Osteocyte (in vitro differentiated cells): ENCODE results near the gene CDK11A. TPM values are rescaled to one million over a fixed set of nuclear protein-coding genes. Genes with fewer than 3 reads are reported as not detected.
"Not testable (repeated sequence)": the region's sequence is repeated elsewhere in the genome, so short reads cannot be mapped to it uniquely, and the experiment has no call there.

Experiments
- DNase-seq: peaks from one replicate; pipeline ENCODE4 v3.0.0; 2021; ENCODE audit warnings: mixed read lengths; ENCODE audit not compliant: unreplicated experiment; ENCODE audit errors: extremely low spot score
- H3K27ac Mint-ChIP-seq: one replicate; pipeline ENCODE4 v1.8.0; 2021; ENCODE audit warnings: mild to moderate bottlenecking, mixed read lengths; ENCODE audit not compliant: unreplicated experiment
- H3K27me3 Mint-ChIP-seq: one replicate; pipeline ENCODE4 v1.8.0; 2021; ENCODE audit warnings: mixed read lengths; ENCODE audit not compliant: unreplicated experiment
- H3K36me3 Mint-ChIP-seq: one replicate; pipeline ENCODE4 v1.8.0; 2021; ENCODE audit warnings: mixed read lengths; ENCODE audit not compliant: unreplicated experiment
- H3K4me1 Mint-ChIP-seq: one replicate; pipeline ENCODE4 v1.8.0; 2021; ENCODE audit warnings: mixed read lengths; ENCODE audit not compliant: unreplicated experiment
- H3K4me3 Mint-ChIP-seq: one replicate; pipeline ENCODE4 v1.8.0; 2021; ENCODE audit warnings: mild to moderate bottlenecking, moderate library complexity, mixed read lengths; ENCODE audit not compliant: unreplicated experiment
- H3K9me3 Mint-ChIP-seq: one replicate; pipeline ENCODE4 v1.8.0; 2021; ENCODE audit warnings: mixed read lengths; ENCODE audit not compliant: unreplicated experiment
- total RNA-seq: library from RNA; stranded (reverse); gene quantifications from 2 replicates; pipeline ENCODE4 v1.2.1, GENCODE V29; 2021
- TF ChIP-seq, protein P1 (sequence below): fragments of 200-600 bp; sonication (generic); IDR thresholded peaks from 2 replicates; pipeline ENCODE4 v1.5.0; 2021; ENCODE audit warnings: antibody characterized with exemption, mild to moderate bottlenecking, moderate library complexity

The CDK11A gene
- total RNA-seq, 1 donor from 2014 or later, result 51.3 TPM

GRCh38 chr1:1753607-1754005, 29.4 kb upstream of the CDK11A start:
- Mint-ChIP-seq H3K36me3 (peaks cover 20% of the 10 kb centered on the region), H3K9me3 (no peaks in the 10 kb centered on the region), H3K4me3 (no peak overlapping the region), H3K27me3 (no peaks in the 10 kb centered on the region), H3K27ac (no peak overlapping the region), H3K4me1 (no peaks in the 10 kb centered on the region)
- TF ChIP-seq, protein P1, sequence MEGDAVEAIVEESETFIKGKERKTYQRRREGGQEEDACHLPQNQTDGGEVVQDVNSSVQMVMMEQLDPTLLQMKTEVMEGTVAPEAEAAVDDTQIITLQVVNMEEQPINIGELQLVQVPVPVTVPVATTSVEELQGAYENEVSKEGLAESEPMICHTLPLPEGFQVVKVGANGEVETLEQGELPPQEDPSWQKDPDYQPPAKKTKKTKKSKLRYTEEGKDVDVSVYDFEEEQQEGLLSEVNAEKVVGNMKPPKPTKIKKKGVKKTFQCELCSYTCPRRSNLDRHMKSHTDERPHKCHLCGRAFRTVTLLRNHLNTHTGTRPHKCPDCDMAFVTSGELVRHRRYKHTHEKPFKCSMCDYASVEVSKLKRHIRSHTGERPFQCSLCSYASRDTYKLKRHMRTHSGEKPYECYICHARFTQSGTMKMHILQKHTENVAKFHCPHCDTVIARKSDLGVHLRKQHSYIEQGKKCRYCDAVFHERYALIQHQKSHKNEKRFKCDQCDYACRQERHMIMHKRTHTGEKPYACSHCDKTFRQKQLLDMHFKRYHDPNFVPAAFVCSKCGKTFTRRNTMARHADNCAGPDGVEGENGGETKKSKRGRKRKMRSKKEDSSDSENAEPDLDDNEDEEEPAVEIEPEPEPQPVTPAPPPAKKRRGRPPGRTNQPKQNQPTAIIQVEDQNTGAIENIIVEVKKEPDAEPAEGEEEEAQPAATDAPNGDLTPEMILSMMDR, result no peak
- no peak for DNase-seq

- Mint-ChIP-seq H3K27me3 (no peaks in the 10 kb centered on the region), H3K9me3 (no peaks in the 10 kb centered on the region), H3K36me3 (peaks cover 16% of the 10 kb centered on the region), H3K27ac (no peak overlapping the region), H3K4me1 (no peaks in the 10 kb centered on the region), H3K4me3 (no peak overlapping the region)
- TF ChIP-seq, protein P1, result no peak
- DNase-seq, result no peak
Measured at GRCh38 chr1:1752636-1753606, 28.8 kb upstream of the CDK11A start.

DNA sequence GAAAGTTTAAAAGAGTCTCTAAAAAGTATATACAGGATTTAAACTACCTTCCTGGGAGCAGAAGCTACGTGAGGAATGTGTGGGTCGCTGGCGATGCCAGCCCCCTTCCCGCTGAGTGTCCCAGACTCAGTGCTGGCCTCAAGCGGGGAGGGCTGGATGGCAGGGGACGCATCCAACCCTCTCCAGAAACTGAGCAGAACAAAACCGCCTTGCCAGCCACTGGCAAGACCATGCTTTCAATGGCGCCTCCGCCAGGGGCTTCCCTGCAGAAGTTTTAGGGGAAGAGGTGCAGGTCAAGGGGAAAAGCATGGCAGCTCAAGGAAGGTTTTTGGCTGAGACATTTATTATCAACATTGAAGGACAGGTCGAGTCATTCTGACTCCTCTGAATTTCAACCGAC, 28.0 kb upstream of the CDK11A start:
- Mint-ChIP-seq H3K36me3 (peaks cover 16% of the 10 kb centered on the region), H3K9me3 (no peaks in the 10 kb centered on the region), H3K4me1 (no peaks in the 10 kb centered on the region), H3K4me3 (no peak overlapping the region), H3K27ac (no peak overlapping the region), H3K27me3 (no peaks in the 10 kb centered on the region)
- TF ChIP-seq, protein P1, result no peak
- DNase-seq, result no peak

- not testable (repeated sequence) for H3K27me3 Mint-ChIP-seq, H3K9me3 Mint-ChIP-seq
Measured at GRCh38 chr1:1749941-1750340, 25.8 kb upstream of the CDK11A start.

DNA sequence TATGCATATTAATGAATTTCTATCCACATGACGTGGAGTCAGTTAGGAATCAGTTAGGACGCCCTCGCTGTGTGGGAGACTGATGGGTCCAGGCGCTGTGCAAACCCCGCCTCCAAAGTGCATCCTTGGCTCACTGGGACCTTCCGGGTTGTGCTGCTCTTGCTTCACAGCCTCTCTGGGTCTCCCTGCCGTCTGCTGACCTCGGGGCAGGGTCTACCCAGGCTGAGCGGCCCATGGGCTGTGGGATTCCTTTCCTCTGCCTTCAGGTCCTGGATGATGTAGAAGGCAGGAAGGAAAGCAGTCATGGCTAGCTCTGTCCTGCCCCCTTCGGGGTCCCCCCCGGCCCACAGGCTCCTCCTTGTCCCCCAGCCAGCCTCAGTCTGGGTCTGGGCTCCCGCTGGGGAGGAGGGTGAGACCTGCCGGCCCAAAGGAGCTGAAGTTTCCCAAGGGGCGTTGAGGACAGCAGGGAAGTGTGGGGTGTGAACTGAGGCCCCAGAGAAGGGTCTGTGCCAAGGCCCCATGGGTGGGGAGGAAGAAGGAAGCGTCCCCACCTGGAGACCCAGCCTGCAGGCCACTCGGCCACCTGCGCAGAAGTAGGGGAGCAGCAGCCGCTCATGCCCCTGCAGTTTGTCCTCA, 24.6 kb upstream of the CDK11A start:
- Mint-ChIP-seq H3K4me3 (peak overlapping the region; percentile 2), H3K27ac (no peak overlapping the region), H3K27me3 (no peaks in the 10 kb centered on the region), H3K36me3 (peaks cover 5% of the 10 kb centered on the region), H3K4me1 (peaks cover 1% of the 10 kb centered on the region), H3K9me3 (no peaks in the 10 kb centered on the region)
- DNase-seq, result no peak
- TF ChIP-seq, protein P1, result no peak

More at GRCh38 chr1:1749941-1750340, 25.8 kb upstream of the CDK11A start:
- DNase-seq, H3K4me3 Mint-ChIP-seq, H3K27ac Mint-ChIP-seq, H3K36me3 Mint-ChIP-seq, H3K4me1 Mint-ChIP-seq: not testable (repeated sequence)

- DNase-seq, result not testable (repeated sequence)
- peak overlapping the region; percentile 34 for H3K27ac Mint-ChIP-seq
Measured at GRCh38 chr1:1746566-1746909, 22.4 kb upstream of the CDK11A start.

DNA sequence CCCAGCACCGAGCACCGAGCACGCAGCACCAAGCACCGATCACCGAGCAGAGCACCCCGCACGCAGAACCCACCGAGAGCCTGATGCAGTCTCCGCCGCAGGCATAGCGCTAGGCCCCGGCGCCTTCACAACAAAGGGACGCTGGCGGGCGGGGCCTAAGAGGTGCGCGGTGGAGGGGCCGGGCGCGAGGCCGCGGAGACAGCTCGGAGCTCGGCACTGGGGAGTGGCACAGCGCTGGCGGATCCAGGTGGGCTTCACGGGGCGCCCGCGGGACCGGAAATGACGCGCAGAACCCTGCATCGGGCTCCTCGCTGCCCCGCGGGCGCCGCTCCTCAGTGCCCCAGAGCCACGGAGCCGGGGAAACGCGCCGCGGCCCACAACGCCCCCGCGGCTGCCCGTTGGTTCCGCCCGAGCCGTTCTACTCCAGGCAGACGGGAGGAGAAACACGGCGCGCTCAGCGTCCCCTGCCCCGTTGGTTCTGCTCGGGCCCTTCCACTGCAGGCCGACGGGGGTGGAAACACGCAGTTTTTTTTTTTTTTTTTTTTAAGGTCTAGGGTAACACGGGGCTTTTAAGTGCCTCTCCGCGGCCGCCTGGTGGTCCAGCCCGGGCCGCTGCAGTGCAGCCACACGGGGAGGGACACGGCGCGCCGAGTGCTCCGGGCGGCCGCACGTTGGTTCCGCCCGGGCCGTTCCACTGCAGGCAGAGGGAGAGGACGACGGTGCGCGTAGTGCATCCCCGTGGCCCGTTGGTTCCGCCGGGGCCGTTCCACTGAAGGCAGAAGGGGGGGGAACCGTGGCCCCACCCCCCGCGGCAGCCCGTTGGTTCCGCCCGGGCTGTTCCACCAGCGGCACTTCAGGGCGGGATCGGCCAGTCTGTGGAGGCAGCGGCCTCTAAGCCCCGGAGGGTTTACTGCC, 21.8 kb upstream of the CDK11A start:
- not testable (repeated sequence) for H3K4me1 Mint-ChIP-seq, H3K27me3 Mint-ChIP-seq, H3K9me3 Mint-ChIP-seq, H3K36me3 Mint-ChIP-seq
- peak; percentile 95 for DNase-seq
- Mint-ChIP-seq H3K4me3 (peak overlapping the region; percentile 73), H3K27ac (peak overlapping the region; percentile 92)

More at GRCh38 chr1:1746566-1746909, 22.4 kb upstream of the CDK11A start:
- not testable (repeated sequence) for H3K27me3 Mint-ChIP-seq, H3K36me3 Mint-ChIP-seq, H3K4me1 Mint-ChIP-seq, H3K9me3 Mint-ChIP-seq
- H3K4me3 Mint-ChIP-seq, result peak overlapping the region; percentile 73
